HG03521 (cell line): ENCODE results near the gene ZNF506.
"Not testable (repeated sequence)": the region's sequence is repeated elsewhere in the genome, so short reads cannot be mapped to it uniquely, and the experiment has no call there.

Experiments
- ATAC-seq: cut with Tn5 transposase; IDR thresholded peaks from one replicate; pipeline ENCODE4 v1.9.1; 2021; ENCODE audit warnings: mild to moderate bottlenecking, moderate library complexity; ENCODE audit not compliant: unreplicated experiment

The ZNF506 gene

GRCh38 chr19:19781791-19782190 lies 39.8 kb downstream of the ZNF506 start:
- not testable (repeated sequence) for ATAC-seq

GRCh38 chr19:19778666-19779065 lies 42.9 kb downstream of the ZNF506 start:
- no peak for ATAC-seq

GRCh38 chr19:19777692-19778091 lies 43.9 kb downstream of the ZNF506 start:
- ATAC-seq, result no peak

GRCh38 chr19:19776206-19777008 lies 45.1 kb downstream of the ZNF506 start:
- ATAC-seq, result peak; percentile 96

- peak; percentile 1 for ATAC-seq
Observed at GRCh38 chr19:19775891-19776205, 45.7 kb downstream of the ZNF506 start.

GRCh38 chr19:19774354-19775033 lies 47.1 kb downstream of the ZNF506 start:
- no peak for ATAC-seq

GRCh38 chr19:19771963-19772362 lies 49.6 kb downstream of the ZNF506 start:
- ATAC-seq, result not testable (repeated sequence)

- not testable (repeated sequence) for ATAC-seq
Observed at GRCh38 chr19:19769971-19770370, 51.6 kb downstream of the ZNF506 start.

- ATAC-seq, result no peak
Observed at GRCh38 chr19:19758164-19758563, 63.4 kb downstream of the ZNF506 start.

GRCh38 chr19:19752760-19753403 lies 68.7 kb downstream of the ZNF506 start:
- no peak for ATAC-seq

- ATAC-seq, result no peak
Observed at GRCh38 chr19:19751846-19752245, 69.7 kb downstream of the ZNF506 start.

GRCh38 chr19:19750842-19751790 lies 70.4 kb downstream of the ZNF506 start:
- no peak for ATAC-seq

- no peak for ATAC-seq
Observed at GRCh38 chr19:19749908-19750841, 71.4 kb downstream of the ZNF506 start.

GRCh38 chr19:19749117-19749907 lies 72.2 kb downstream of the ZNF506 start:
- no peak for ATAC-seq

GRCh38 chr19:19748249-19748938 lies 73.2 kb downstream of the ZNF506 start:
- ATAC-seq, result no peak

GRCh38 chr19:19747357-19748220 lies 74.0 kb downstream of the ZNF506 start:
- ATAC-seq, result no peak
